Fibroblast of skin of abdomen (primary cell): Measurements from ENCODE around the gene GRAP2.

ENCODE experiments used
- DNase-seq: peaks from one replicate; pipeline ENCODE4 v3.0.0-alpha.2; 2013

The GRAP2 gene

DNA sequence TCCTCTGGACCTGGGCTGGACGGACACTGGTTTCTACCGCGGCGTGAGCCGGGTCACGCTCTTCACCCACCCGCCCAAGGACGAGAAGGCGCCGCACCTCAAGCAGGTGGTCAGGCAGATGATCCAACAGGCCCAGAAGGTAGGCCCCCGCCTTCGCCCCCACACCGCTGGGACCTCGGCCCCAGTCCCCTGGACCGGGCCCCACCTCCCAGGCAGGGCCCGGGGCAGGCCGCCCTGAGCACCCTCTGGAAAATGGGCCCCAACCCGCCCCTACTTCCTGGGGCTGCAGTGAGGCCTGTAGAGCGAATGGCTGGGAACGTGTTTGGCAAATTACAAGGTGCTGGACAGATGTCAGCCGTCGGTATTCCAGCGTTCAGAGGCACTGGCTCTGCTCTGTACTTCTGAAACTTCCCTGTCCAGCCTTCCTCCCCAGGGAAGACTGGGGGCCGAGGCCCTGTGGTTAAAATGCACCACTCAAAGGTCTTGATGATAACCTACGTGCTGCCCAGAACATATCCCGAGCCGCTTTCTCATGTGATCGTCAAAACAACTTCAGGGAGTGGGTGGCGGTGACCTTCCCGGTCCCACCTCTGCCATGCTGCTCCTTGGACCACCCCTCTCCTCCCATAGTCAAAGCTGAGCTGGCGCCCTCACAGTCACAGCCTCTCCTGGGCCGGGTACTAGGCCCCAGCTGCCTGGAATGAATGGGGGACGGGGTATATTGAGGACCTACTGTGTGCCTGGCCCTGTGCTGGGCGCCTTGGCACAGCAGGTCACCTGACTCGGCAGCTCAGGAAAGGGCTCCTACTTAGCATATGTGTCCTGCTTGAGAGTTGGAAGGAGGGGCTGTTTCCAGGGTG is 94.7 kb downstream of the GRAP2 start:
- no peak for DNase-seq

DNA sequence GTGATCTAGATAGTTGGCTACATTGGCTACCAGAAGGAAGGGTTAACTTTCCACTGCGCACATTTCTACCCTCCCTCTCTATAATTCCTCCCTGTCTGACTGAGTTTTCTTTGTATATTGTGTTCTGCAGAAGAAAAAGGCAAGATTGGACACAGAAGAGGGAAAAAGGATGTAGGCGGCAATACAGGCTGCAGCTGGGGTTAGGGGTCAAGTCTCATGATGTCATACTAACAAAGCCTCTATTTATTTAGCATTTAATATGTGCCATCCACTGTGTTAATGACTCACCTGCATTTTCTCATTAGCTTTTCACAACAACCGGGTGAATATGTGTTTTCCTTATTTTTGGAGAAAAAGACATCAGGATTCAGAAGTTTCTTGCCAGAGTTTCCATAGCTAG is 95.8 kb downstream of the GRAP2 start:
- no peak for DNase-seq

DNA sequence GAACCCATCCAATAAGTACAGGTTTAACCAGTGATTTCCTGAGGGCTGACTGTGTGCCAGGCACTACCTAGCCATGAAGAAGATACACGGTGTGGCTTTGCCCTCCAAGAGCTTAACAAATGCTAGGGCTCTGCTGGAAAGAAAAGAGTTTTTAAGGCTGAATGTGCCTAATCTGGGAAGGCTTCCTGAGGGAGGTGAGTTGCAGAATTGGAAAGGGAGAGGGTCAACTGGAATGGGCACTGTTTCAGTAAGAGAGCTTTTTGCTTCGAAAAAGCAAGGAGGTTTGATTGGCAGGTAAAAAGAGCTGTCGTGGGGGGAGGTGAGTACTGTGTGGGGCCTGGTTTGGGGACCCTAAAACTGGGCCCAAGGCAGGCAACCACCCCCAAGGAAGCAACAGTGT is 96.5 kb downstream of the GRAP2 start:
- no peak for DNase-seq

DNA sequence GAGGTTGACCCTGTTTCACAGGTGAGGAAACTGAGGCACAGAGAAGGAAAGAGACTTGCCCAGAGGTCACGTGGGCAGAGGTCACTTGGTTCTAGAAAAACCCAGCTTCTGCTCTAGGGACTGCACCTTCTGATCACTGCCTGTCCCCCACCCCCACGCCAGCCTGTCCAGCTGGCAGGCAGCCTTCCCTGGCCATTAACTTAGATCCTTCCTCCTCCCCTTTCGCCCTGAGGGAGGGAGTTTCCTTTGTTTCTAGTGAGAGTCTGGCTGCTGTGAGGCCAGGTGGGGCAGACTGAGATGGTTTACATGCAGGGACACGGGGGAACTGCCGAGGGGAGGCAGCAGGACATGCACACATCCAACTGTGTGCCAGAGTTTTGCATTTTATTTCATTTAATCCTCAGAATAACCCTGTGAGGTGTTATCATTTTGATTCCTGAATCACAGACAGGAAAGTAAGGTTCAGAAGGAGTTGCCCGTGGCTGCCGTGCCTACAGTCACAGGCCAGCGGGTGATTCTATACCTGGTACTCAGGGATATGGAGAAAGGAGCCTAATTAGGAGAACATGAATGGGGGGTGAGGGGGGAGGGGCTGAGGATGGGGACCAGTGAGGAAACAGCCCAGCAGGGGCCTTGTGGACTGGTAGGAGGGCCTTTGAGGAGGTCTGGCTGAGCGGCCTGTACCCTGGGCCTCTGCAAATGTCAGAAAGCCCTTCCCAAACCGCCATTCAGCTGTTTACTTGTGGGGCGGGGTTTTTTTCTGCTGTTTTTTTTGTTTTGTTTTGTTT is 97.2 kb downstream of the GRAP2 start:
- no peak for DNase-seq

DNA sequence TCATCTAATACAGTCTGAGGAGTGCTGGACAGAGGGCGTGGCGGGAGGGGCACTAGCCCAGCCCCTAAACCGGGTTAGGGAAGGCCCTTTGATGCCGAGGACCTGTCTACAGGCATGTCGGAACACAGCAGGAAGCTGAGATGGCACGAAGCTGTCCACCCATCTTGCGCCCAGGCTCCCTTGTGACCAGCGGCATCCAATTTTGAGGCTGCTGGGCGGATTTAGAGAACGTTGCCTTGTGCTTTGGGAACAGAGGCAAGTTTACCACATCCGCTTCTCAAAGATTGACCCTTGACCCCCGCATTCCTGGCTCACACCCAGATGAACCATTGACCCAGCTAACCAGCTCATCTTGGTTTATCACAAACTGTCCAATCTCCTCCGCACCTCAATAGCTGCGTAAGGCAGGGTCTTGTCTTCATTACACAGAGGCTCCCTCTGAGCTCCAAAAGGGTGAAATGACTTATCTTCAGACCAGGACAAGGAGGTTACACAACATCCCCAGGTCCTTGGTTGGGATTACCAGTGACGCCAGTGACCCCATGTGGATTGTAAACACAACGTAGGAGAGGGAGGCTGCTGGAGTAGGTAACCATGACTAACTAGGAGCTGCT is 98.4 kb downstream of the GRAP2 start:
- DNase-seq, result peak; percentile 35

DNA sequence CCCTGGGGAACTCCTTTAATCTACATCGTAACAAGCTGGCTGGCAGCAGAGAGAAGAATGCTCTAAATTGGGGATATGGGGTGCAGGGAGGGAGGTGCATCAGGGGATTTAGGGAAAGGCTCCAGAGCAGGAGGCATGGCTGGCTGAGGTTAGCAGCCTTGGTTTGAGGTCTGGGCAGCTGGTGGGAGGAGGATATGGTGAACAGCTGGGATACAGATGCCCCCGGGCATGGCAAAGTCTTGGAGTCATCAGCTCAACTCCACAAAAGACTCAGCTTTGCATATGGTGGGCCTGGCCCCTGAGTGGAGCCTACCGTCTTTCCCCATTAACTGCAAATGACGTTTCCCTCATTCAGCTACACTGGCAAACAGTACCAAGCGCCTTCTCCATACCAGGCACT is 99.3 kb downstream of the GRAP2 start:
- DNase-seq, result no peak

DNA sequence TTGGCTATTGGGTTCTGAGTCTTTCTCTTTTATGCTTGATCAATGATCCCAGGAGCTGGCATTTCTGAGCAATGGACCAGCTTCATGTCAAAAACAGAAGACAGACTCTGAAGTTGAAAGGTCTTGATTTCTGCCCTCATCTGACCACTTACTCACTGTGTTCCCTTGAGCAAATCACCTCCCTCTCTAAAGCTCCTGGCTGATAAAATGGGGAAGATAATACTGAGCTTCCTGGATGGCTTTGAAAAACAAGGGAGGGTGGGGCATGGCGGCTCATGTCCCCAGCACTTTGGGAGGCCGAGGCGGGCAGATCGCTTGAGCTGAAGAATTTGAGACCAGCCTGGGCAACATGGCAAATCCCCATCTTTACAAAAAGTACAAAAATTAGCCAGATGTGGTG is 100.2 kb downstream of the GRAP2 start:
- DNase-seq, result no peak

DNA sequence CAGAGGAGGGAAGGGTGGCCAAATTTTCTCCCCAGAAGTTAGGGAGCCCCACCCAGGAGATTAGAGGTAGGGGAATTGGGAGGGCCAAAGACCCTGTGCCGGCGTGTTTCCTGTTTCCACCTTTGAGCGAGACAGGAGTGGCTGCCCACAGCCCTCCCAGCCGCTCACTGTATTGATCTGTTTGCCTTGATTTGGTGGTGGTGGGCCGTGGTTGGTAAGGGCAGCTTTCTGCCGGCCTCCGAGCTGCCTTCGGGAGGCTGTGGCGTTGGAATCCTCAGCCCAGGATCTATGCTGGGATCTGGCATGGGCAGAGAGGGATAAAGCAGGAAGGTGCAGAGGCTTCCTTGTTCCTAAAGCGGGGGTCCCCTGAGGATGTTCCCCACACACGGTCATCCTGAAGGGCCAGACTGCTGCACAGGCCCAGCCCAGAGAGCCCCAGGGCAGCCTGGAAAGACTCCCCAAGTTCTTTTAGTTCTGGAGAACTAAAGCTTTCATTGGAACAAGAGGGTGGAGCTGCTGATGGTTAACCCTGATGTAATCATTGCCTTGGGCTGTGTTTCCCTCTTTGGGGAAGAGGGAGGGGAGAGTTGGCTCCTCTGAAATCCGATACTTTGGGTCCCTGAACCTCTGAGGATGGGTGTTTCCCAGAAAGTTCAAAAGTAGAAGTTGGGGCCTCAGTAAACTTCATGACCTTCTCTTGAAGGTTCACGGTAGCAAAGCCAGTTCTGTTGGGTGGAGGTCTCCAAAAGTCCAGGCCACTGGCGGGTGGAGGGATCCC is 101.1 kb downstream of the GRAP2 start:
- DNase-seq, result no peak

DNA sequence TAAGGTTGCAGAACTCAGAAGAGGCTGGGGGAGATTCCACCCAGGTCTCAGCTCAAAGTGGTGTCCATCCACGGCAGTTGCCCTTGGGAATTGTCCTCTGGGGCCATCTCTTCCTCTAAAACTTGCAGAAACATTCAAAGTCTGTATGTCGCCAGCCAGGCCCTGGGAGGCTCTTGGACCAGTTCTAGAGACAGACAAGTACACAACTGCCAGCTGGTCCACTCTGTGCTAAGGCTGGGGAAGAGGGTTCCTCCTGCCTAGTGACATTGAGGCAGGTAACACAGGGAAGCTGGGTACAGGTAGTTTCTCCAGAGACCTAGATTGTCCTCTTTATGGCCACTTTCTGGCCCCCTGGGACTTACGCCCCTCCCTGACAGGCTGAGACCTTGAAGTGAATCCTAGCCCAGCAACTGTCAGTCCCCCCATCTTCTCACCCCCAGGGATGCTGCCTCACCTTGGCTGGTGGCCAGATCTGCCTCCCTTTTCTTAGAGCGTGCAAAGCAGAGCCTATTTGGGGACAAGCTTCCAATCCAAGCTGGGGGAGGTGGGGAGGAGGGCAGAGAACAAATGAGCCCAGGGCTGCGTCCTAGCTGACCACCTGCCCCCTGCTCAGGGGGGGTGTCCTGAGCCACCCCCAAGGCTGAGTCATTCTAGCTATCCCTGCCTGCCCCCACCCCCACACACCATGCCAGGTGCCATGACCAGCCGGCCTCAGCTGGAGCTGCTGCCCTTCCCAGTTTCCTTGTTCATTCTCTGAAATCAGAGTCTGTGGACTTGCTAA is 102.2 kb downstream of the GRAP2 start:
- no peak for DNase-seq

DNA sequence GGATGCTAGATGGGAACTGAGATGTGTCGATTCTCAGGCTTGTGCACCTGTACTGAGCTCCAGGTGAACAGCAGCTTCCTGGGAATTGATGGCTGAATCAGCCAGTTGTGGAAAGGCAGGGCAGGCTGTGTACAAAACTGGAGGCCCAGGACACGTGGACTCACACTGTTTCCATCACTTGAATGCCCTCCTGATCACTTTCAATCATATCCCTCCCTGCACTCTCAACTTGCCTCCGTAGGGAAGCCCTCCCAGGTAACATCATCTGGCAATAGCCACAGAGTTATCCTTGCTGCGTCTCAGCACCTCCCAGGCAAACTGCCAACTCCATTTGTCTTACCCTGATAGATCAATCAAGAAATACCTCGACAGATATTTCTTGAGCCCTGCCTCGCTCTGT is 104.0 kb downstream of the GRAP2 start:
- DNase-seq, result no peak

DNA sequence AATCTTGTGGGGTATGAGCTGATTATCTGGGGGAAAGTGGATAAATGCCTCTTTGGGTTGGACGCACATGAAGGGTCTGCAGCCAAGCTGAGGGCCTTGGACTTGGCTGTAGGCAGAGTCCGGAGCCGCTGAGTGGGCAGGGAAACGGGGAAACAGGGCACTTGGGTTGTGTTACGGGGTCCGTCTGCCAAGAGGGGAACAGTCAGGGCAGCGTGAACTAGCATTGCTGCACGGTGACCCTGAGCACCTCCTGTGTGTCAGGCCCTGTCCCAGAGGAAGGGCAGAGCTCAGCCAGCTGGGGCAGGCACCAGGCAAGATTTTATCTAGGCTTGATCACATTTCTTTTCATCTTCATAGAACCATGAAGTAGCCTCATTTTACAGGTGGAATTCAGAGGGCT is 105.8 kb downstream of the GRAP2 start:
- no peak for DNase-seq

DNA sequence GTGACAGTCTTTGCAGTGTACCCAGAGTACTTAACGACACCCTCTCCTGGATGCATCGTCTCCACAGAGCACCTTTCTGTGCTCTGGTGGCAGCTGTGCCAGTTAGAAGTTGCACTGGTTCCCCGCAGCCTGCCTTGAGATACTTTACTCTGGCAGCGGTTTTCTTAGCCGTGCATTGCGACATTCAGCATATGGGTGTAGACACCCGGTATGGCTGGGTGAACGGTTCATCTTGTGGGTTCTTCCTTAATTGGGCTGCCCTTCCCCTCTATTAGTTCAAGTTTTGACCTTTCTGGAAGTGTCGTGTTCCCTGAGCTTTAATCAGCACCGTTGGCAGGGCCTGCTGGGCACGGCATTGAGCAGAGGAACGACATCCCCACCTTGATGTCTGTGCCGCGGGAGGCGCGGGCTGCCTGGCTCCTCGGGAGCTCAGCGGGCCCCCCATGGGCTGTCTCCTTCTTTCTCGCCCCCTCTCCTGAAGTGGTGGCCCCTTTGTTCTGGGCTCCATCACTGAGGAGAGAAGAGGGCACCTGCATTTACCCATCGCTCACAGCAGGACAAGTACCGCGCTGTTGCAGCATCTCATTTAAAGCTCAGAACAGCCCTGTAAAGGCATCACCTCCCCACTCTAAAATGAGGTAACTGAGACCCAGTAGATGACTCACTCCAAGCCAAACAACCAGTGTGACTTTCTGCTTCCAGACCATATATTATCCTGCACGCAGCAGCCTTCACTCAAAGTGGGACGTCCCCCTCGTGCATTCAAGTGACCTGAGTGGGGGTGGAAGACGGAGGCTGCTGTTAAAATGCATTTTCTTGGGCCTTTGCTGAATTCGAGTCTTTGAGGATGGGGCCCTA is 107.2 kb downstream of the GRAP2 start:
- no peak for DNase-seq

DNA sequence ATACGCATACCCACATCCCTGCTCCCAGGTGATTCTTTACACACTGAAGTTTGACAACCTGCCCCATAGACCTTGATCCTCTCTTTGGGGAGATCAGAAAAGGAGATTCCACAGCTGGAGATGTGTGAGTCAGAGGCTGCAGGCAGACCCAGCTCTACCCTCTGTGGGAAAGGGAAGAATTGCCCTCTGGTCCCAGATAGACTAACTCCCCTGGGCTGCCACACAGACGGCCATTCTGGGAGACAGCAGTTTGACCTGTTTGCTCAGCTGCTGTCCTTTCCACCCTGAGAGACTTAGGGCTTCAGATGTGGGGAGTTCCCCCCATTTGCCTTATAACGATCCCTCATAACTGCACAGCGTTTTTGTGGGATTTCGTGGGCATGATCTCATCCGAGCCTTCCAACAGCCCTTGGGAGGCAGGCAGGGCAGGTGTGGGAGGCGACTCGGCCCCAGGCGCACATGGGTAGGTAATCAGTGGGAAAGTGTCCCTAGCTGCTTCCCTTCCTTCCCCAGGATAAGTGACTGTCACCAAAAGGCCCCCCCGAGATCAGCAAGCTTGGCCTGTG is 107.9 kb downstream of the GRAP2 start:
- no peak for DNase-seq

DNA sequence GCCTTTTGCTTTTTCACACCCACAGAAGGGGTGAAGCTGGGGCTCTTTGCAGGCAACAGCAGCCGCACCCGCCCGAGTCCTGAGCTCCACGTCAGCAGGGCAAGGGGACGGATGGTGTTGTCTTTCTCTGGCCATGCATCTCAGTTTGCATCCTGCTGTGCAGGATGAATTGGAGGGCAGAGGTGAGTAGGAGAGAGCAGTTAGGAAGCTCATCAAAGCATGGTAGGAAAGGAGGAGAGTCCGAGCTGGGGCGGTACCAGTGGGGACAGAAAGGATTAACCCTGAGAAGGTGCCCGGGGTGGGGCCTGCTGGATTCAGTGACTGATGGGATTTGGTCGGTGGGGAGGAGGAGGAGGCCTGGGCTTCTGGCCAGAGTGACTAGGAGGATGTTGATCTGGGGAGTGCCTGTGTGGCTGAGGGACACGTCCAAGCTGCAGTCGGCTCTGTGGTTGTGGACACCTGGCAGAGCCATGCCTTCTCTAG is 108.4 kb downstream of the GRAP2 start:
- no peak for DNase-seq

DNA sequence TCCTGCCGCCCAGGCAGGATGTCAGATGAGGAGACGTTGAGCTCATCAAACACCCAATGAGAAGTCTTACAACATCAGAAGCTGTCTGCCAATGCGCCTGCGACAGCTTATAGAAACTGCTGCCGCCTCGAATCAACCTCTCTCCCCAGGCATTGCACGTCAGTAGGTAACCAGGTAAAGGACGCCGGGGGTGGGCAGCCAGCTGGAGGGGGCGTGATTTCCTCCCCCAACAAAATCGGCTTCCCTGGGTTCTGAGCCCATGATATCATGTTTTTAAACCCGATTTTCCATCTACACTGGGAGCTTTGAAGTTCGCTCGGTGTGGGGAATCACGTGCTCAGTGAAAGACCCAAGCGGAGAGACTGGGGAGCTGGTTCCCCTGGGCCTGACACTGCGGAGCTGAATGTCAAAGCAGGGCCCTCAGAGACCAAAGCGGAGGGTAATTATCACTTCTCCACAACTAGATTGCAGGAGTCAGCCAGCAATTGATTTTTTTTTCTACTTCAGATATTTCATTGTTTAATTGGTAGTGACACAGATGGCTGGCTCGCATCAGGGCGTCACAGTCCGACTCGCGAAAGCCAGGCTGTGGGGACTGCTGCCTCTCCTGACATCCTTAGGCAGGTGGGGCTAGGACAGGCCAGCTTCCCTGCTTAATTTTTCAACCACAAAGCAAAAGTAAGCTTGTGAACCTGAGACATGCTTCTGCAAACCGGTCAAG is 109.2 kb downstream of the GRAP2 start:
- DNase-seq, result no peak

DNA sequence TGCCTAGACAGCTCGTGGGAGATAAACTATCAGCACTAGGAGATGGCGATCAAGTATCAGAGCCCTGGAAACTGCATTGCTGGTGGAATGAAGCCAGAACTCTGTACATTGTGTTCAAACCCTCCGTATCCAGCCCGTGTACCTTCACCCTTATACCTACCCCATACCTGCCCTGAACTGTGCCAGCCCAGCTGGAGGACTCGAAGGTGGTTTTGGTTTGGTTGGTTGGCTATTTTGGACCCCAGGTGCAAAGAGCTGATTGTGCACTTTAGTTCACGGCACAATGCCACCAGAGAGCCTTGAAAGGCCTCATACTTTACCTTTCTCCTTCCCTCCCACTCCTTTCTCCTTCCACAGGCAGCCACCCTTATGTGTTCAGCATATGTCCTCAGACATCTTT is 109.9 kb downstream of the GRAP2 start:
- DNase-seq, result no peak

DNA sequence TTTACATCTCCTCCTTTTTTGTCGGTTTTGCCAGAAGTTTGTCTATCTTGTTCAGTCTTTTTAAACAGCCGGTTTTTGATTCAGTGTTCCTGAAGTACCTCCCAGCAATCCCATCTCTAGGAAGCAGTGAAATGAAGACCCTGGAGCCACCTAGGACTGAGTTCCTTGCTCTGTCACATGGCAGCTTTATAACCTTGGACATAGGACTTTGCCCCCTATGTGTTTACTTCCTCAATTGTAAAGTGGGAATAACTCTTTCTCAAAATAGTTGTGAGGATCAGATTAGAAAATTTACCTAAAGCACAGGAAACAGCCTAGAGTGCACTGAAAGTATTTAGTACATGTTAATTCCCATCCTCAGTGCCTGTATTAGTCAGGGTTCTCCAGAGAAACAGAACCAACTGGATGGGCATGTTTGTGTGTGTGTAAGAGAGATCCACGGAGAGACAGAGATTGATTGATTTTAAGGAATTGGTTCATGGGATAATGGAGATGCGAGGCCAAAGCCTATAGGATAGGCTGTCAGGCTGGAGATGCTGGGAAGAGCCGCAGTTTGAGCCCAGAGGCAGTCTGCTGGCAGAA is 113.9 kb downstream of the GRAP2 start:
- DNase-seq, result no peak

DNA sequence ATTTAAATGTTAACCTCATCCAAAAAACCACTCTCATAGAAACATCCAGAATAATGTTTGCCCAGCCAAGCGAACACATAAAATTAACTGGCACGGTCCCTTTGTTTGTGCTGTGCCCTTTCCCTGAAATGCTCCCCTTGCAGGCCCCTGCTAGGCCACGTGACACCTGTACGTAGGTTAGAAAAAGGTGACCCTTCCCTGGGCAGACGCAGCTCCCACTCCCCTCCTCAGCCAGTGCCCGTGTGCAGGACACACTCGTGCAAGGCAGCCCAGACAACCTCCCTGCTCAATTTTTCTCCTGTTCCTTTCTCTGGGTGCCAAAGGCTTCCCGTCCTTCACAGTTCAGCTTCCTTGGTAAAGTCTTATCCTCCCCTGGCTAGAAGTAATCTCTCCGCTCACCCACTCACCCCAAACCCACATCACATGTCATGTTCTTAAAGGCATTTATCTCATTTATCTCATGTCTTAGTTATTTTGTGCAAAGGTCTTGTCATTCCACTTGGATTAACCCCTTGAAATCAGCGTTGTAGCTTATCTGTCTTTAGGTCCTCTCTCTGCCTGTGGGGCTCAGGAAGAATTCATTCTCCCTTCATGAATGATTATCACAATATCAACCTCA is 114.6 kb downstream of the GRAP2 start:
- DNase-seq, result no peak

DNA sequence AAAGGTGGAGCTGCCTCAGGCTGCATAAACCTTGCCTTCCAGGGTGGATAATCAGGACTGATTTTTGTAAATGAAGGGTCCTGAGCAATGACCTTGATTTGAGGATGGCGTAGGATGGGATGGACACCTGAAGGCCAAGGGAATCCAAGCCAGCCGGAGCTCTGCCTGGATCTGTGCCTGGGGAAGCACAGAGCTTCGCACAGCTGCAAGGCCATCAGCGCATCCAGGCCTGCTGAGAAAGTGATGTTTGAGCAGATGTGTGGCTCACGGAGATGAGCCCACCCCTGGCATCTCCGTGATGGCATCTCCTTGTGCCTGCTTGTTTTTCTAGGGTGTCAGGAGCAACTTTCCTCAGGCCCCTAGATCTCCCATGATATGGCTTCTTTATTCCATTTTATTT is 117.2 kb downstream of the GRAP2 start:
- no peak for DNase-seq
